GM19452 (cell line): ENCODE results near the gene SH3PXD2A.

Experiments
- ATAC-seq: cut with Tn5 transposase; IDR thresholded peaks from one replicate; pipeline ENCODE4 v1.9.1; 2021; ENCODE audit not compliant: unreplicated experiment

Gene SH3PXD2A

GRCh38 chr10:103632247-103632642, 223.1 kb downstream of the SH3PXD2A start:
- ATAC-seq, result no peak

DNA sequence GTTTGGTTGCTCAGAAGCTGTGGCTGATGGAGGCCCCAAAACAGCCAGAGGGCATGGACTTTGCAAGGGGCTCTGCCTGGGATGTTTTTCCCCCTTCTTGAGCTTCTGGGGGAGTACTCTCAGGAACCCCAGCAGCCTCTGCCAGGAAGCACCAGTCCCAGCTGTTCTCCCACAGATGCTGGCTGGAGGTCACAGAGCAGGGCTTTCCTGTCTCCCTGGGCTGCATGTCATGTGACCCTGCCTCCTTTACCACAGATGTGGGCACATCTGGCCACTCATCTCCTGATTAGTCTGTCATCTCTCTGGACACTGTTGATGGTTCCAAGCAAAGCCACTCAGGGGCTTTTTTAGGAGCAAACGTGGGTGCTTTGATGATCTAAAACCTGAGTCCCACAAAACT, 225.2 kb downstream of the SH3PXD2A start:
- ATAC-seq, result no peak

DNA sequence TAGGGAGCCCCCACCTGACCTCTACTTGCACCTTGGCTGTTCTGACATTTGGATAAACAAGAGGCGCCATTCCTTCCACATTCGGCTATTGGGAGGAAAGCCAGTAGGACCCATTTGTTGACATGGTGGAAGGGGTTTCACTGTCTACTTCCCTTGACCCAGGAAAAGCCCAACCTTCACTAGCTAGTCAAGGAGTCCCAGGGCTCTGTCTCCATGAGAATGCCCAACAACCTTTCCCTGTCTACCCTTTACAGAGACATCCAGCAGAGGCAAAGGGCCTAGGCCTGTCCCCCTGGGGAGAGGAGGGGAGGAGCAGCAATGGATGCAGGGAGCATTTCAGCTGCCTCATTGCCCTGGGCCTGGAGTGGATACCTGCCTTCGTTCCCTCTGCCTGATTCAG, 225.8 kb downstream of the SH3PXD2A start:
- no peak for ATAC-seq

DNA sequence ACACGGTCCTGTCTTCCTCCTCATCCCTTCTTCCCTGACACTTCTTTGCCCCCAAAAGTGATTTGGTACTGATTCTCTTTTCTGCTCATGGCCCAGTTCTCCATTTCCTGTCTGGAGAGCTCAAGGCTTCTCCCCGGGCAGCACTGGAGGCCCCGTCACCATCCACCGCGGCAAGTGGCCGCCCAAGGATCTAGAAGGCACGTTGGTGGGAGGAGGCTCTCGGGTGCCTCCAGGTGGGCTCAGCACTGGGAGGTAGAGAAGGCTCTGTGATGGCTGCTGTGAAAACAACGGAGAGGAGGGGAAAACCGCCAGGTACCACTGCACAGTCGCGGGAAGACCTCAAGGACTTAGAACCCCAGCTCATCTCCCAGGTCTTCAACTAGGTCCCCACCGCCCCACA, 227.5 kb downstream of the SH3PXD2A start:
- no peak for ATAC-seq

- ATAC-seq, result no peak
Observed at GRCh38 chr10:103627111-103627892, 228.1 kb downstream of the SH3PXD2A start.

GRCh38 chr10:103626178-103626577, 229.2 kb downstream of the SH3PXD2A start:
- ATAC-seq, result no peak

DNA sequence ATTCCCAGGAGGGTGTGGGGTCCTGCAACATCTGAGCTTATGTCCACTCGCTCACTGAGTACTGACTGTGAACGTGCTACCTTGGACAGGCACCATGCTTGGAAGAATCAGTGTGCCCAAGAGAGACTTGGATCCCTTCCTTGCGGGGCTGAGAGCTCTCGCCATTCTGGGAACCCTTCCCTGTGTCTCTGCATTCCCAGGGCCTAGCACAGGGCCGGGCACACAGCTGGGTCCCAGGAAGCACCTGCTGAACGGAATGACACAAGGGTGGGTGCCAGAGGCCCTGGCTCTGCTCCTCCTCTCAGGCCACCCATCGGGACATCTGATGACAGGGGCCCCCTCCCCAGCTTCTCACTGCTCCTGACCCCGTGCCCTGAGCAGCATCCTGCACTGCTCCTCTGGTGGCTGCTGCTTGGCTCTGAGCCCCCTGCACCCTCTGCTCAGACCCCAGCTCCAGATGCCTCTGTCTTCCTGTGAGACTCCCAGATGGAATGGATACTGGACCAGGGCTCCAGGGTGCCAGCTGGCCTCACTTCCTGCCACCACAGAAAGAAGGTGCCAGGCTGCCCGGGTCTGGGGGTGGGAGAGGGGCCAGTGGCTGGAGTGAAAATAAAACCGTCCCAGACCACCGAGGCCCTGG, 232.3 kb downstream of the SH3PXD2A start:
- ATAC-seq, result no peak

DNA sequence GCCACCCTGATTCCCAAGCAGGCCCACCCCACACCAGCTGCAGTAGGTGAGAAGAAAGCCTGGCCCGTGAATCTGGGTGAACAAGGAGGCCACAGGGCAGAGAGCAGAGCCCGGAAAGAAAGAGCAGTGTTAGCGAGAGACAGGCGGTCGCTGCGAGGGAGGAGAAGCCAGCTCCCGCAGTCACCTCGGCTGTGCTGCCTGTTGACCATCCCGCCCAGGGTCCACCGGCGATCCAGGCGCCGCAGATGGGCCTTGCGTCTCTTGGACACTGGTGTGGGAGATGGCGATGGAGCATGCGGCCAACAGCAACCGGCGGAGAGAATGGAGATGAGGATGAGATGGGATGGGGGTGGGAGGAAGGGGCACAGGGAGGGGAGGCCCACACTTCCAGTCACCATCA, 233.1 kb downstream of the SH3PXD2A start:
- ATAC-seq, result no peak

DNA sequence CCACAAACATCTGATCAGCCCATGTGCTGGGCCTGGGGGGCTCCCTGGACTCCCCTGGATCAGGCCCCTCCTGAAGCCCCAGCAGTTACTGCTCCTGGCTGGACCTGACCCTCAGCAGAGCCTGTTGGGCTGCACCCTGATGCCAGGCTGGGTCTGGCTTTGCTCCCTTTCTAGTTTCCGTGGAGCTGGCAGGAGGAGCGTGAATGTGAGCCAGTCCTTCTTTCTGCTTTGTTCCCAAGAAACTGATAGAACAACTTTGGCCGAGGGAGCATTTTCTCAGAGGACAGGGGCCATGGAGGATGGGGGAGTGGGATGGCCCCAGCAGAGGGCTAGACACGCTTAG, 233.6 kb downstream of the SH3PXD2A start:
- no peak for ATAC-seq

DNA sequence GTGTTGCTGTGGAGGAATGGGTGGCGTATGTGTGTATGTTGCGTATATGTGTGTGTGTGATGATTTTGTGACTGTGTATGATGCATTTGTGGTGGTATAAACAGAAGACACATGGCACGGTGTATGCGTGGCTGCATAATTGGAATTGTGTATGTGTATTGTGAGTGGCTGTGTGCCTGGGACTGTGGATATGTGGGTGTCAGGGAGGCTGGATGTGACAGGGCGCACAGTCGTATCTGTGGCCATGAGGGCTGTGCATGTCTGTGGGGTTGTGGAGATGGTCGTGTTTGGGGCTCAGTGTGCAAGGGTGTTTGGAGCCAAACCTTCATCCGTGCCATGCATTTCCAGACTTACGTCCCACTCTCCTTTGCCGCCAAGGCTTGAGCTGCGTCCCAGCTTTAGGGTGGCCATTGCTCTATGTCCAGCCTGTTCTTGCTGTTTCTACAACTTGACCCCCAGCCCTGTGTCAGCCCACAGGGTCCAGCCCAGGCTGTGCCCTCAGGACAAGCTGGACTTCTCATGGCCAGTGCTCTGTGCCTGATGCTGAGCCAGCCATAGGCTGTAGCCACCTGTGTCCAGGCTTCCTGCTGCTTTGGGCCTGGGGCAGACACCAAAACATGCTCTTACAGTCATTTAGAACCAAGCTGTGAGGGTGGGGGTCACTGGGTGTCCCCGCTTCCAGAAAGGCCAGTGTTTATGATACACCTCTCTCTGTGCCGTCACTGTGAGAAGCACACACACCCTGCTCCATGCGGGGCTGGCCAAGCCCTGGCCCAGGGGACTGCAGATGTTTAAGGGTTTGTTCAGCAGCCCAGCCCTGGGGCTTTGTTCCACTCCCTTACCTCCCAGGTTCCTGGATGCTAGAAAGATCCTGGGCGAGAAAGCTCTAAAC, 234.2 kb downstream of the SH3PXD2A start:
- no peak for ATAC-seq

- no peak for ATAC-seq
Observed at GRCh38 chr10:103620352-103620740, 235.0 kb downstream of the SH3PXD2A start.

GRCh38 chr10:103619424-103620351, 235.7 kb downstream of the SH3PXD2A start:
- no peak for ATAC-seq

GRCh38 chr10:103618575-103619423, 236.6 kb downstream of the SH3PXD2A start:
- no peak for ATAC-seq

DNA sequence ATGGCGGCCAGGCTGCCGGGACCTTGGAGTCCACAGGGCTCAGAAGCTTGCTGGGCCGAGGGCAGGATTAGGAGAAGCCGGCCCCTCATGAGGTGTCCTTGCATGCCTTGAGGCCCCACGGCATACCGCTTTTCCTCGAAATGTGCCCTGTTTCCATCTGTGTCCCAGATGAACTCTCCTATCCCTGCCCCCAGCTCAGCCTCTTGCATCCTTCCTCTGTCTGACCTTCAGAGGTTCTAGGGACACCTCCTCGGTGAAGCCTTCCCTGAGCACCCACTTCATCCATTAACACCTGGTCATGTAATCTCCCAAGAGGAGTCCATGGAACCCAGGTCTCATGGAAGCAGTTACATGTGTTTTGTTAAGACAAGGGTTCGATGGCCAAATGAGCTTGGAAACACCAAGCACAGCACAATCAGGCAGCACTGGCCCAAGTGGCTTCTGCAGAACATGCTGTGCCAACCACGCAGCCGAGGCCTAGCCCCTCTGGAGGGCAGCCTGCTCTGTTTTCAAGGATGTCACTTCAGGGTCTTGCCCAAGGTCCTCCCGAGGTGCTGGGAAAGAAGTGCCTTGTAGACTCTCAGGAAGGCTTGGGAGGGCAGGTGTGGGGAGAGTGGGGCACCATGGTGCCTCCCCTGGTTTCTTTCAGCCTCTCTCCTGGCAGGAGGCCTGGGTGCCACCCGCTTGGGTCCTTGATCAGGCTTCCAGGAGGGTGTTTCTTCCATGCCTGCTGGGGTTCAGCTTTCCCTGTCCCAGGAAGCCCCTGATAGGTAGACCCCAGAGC, 237.6 kb downstream of the SH3PXD2A start:
- no peak for ATAC-seq

DNA sequence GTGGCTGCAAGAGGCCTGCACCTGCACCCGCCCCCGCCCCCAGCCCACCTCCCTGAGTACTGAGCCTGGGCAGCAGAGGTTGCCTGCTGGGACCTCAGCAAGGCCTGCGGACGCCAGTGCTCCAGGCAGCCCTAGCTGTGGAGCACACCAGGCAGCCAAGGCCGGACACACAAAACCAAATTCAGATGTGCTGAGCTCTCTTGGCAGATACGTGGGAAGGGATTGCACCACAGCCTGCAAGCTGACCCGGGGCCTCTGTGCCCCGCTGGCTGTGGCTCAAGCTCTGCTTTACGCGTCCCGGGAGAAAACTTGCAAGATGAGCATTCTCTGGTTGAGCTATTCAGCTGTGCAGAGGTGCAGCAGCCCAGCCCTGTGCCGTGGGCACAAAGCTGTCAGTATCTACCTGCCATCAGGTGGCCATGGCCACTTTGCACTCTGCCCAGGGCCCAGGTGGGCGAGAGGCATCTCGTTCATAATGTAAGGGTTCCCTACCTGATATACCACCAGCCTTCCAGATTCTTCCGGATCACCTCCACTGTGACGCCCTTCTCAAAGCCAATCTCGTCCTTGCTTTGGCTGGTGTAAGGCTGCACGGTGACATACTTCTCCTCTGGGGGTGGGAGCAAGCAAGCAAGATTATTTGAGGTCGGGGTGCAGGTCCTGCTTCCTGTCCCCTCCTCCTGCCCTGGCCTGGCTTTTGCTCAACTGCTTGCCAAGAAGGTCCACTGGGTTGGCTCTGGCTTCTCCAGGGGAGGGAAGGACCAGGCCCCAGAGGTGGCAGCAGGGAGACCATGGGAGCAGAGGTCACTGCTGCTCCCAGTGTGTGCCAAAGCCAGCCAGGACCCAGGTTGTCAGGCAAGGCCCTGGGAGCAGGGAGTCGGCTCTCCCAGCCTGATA, 238.4 kb downstream of the SH3PXD2A start:
- no peak for ATAC-seq

DNA sequence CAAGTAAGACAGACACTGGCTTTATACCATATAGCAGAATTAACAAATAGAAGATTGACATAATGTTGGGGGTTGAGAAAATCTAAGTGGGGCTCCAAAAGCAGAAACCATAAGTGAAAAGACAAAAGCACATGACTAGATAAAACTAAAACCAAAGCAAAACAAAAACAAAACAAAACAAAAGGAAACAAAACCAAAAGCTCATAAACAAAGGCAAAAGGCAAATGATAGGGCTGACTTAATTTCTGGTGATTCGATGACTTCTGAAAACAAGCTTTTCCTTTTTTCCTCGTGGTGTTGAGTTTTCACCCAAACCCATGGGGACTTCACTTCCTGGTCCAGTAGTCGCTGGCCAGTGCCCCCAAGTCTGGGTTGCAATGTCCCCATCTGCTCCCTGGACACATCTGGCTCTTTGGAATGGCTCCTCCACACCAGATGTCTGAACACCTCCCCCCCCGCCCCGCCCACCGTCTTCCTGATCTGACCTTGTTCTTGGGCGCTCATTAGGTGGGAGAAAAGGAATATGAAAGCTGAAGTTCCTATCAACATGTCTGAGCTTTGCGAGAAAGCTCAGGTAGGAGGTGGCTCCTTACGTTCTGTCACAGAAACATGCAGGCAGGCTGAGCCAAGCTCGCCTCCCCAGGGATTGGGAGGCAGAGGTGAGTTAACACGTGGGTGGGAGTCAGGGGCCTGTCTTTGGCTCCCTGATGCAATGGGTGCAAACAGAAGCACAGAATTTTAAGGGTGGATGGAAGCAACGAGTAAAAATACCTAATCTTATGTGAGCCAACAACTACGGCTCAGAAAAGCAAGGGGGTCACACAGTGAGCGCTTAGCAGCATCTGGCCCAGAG, 240.8 kb downstream of the SH3PXD2A start:
- no peak for ATAC-seq

GRCh38 chr10:103613616-103614015, 241.8 kb downstream of the SH3PXD2A start:
- ATAC-seq, result no peak
